ENCODE data around the gene U2SURP.
"Not testable (repeated sequence)": the region's sequence is repeated elsewhere in the genome, so short reads cannot be mapped to it uniquely, and the experiment has no call there.

The U2SURP gene

DNA sequence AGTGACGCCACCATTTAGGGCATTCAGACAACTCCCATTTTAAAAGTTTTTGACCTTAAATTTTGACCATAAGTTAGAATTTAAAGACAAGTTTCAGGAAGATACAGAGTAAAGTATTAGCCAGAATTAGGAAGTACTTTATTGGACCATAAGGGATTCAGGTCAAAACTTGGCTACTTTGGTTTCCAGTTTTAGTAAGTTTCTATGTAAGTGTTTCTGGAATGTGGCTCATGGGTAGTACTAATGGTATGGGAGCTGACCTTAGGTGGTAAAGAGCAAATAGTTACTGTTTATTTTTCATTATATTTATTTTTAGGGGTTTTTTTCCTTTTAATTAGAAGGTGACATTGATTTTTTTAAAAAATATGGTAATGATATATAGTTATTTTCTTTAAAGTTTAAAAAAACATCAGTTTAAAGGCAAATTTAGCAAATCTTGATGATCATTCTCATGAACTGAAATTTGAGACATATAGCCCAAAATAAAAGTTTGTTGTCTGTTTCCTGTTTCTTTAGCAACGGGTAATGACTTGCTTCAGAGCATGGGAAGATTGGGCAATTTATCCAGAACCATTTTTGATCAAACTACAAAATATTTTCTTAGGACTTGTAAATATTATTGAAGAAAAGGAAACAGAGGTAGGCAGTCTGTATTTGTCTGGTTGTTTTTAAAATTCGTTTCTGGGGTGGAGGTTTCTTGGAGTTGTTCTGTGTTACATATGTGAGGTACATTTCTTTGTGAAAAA is 34.3 kb downstream of the U2SURP start:
- DNase-seq (ENCODE audit: low read depth): no peak
- no peak overlapping the region for H3K4me3 ChIP-seq (ENCODE audit: low read depth, low read length)
- TF ChIP-seq, protein P1, sequence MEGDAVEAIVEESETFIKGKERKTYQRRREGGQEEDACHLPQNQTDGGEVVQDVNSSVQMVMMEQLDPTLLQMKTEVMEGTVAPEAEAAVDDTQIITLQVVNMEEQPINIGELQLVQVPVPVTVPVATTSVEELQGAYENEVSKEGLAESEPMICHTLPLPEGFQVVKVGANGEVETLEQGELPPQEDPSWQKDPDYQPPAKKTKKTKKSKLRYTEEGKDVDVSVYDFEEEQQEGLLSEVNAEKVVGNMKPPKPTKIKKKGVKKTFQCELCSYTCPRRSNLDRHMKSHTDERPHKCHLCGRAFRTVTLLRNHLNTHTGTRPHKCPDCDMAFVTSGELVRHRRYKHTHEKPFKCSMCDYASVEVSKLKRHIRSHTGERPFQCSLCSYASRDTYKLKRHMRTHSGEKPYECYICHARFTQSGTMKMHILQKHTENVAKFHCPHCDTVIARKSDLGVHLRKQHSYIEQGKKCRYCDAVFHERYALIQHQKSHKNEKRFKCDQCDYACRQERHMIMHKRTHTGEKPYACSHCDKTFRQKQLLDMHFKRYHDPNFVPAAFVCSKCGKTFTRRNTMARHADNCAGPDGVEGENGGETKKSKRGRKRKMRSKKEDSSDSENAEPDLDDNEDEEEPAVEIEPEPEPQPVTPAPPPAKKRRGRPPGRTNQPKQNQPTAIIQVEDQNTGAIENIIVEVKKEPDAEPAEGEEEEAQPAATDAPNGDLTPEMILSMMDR (IDR thresholded peaks at IDR 0.05; ENCODE audit: low read depth, low read length, missing control alignments): no peak

DNA sequence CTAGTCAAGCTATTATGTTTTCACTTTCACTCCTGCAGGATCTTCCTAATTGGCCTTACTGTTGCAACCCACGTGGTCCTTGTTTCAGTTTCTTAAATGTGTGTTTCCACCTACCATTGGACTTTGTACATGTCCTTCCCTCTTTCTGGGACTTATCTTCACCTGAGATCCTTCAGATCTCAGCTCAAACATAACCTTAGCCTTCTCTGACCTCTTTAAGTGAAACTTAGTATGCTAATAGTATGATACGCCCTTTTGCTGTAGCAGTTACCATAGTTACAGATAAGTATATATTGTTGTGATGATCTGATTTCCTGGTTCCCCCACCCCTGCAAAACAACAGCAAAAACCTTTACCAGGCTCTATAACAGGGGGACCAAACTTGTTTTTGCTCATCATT is 35.2 kb downstream of the U2SURP start:
- DNase-seq (ENCODE audit: low read depth): no peak
- no peak overlapping the region for H3K4me3 ChIP-seq (ENCODE audit: low read depth, low read length)
- TF ChIP-seq, protein P1 (IDR thresholded peaks at IDR 0.05; ENCODE audit: low read depth, low read length, missing control alignments): no peak

DNA sequence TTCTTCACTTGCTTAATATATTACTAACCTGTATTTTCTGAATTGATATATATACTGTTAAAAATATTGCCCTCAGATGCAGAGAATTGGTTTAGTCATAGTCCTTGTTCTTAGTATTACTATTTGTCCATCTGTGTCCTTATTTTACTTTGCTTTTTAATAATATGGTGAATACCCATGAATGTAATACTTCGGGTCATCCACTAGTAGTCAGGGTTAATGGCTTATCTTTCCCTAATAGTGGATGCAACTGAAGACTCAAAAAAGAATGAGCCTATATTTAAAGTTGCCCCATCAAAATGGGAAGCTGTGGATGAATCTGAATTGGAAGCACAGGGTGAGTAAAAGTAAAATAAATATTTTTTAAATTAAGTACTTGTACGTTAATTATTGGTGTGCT is 36.5 kb downstream of the U2SURP start:
- no peak overlapping the region for H3K4me3 ChIP-seq (ENCODE audit: low read depth, low read length)
- DNase-seq (ENCODE audit: low read depth): no peak
- TF ChIP-seq, protein P1 (IDR thresholded peaks at IDR 0.05; ENCODE audit: low read depth, low read length, missing control alignments): peak; percentile 18

DNA sequence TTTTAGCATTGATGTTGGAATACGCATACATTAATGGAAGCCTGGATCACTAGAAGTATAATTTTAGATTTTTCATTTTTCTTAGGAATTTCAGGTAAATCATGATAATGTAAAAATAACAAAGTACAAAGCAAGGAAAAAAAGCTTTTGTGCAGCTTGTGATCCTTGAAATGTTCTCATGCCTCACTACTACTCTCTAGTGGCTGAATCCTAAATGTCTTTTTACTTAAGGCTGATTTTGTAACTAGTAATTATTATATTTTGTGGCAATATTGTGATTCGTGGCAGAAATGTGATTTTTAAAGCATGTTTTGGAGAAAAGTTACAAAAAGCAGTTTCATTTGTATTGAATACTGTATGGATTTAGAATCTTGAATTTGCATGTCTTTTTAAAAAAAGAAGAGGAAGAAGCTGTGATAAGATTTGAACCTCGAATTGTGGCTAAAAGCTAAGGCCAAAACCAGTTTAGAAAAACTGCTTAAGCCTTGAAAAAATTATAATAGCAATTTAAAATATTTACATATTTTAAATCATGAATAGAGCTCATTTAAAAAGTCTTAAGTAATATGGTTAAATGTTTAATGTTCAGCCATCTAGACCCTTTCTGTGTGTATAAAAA is 39.0 kb downstream of the U2SURP start:
- DNase-seq (ENCODE audit: low read depth): no peak
- TF ChIP-seq, protein P1 (IDR thresholded peaks at IDR 0.05; ENCODE audit: low read depth, low read length, missing control alignments): peak; percentile 63
- no peak overlapping the region for H3K4me3 ChIP-seq (ENCODE audit: low read depth, low read length)

DNA sequence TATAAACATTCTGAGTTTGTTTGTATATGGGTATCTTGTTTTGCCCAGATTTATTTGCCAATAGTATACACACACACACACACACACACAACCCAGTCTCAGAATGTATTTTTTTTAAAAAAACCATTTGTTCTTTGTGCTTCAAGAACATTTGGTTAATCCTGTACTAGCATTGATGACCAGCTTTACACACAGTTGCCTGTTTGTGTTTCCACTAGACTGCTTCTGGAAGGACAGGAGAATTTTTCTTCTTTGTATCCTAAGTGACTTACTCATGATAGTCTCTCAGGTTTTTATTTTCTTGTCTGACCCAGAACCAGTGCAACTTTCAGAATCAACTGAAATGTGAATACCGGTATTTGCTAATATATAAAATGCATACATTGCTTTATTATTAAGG is 40.5 kb downstream of the U2SURP start:
- DNase-seq (ENCODE audit: low read depth): no peak
- TF ChIP-seq, protein P1 (IDR thresholded peaks at IDR 0.05; ENCODE audit: low read depth, low read length, missing control alignments): no peak
- H3K4me3 ChIP-seq (ENCODE audit: low read depth, low read length): no peak overlapping the region

DNA sequence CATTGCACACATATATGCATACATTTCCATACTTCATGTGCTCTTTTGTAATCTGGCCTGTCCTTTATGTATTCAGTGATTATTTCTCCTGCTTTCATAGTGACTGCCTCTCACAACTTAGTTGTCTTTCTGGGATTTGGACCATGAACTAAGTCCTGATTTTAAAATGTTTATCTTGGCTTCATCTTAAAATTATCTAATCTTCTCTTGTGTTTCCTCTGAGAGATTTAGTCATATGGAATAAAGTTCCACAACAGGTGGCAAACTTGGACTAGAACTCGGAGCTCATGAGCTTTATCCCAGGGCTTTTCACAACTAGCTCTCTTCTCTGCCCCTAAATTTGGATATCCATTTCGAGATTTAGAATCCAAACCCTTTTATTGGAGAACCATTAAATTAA is 44.3 kb downstream of the U2SURP start:
- no peak overlapping the region for H3K4me3 ChIP-seq (ENCODE audit: low read depth, low read length)
- TF ChIP-seq, protein P1 (IDR thresholded peaks at IDR 0.05; ENCODE audit: low read depth, low read length, missing control alignments): no peak
- no peak for DNase-seq (ENCODE audit: low read depth)

DNA sequence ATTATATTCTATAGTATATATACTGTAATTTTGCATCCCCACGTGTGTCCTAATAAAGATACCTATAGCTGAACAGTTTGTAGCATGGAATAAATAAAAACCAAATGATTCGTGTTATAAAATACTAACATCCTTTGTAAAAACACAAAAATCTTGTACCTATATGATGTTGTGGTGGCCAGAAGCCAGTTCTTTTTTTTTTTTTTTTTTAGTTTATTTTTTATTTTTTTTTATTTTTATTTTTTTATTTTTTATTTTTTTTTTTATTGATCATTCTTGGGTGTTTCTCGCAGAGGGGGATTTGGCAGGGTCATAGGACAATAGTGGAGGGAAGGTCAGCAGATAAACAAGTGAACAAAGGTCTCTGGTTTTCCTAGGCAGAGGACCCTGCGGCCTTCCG is 44.7 kb downstream of the U2SURP start:
- not testable (repeated sequence) for DNase-seq (ENCODE audit: low read depth); H3K4me3 ChIP-seq (ENCODE audit: low read depth, low read length)

Data from GM12864 (cell line).